Adrenal gland (tissue), 12 donors: ENCODE measurements around the gene GNB1L. TPM values are rescaled to one million over a fixed set of nuclear protein-coding genes. Genes with fewer than 3 reads are reported as not detected.

ENCODE experiments used
- DNase-seq, 7 donors: peaks; one replicate each; pipeline ENCODE4 v3.0.0-alpha.2; 2019 to 2020
- H3K27ac ChIP-seq, 5 donors: fragments of 200-600 bp; sonication (generic) in 4 of 5; 1 replicate in 3 of 5; 2 replicates in 2 of 5; pipeline versions ENCODE4 v1.5.1 to v1.8.0; 2016 to 2020; ENCODE audit warnings: mild to moderate bottlenecking in 1 of 5
- H3K27me3 ChIP-seq: fragments of 200-600 bp; 2 replicates; pipeline ENCODE4 v1.8.0; 2021
- H3K36me3 ChIP-seq, 2 donors: fragments of 200-600 bp; replicated peaks in 1 of 2; 1 replicate in 1 of 2; 2 replicates in 1 of 2; pipeline versions ENCODE4 v1.5.1 to v1.8.0; 2018 to 2022
- H3K4me1 ChIP-seq, 2 donors: fragments of 200-600 bp; replicated peaks in 1 of 2; 1 replicate in 1 of 2; 2 replicates in 1 of 2; pipeline versions ENCODE4 v1.5.1 to v1.8.0; 2018 to 2021
- H3K4me3 ChIP-seq, 4 donors: fragments of 200-600 bp; sonication (generic) in 3 of 4; one replicate each; pipeline ENCODE4 v1.5.1; 2016 to 2018
- H3K9me3 ChIP-seq, 3 donors: fragments of 200-600 bp; sonication (generic) in 1 of 3; replicated peaks in 1 of 3; 1 replicate in 2 of 3; 2 replicates in 1 of 3; pipeline versions ENCODE4 v1.5.1 to v1.8.0; 2016 to 2021
- POLR2A ChIP-seq, 2 donors: fragments of 450-650 bp; IDR thresholded peaks; one replicate each; pipeline ENCODE4 v1.6.1; 2017; ENCODE audit warnings: antibody characterized with exemption in 2 of 2, mild to moderate bottlenecking in 2 of 2, moderate library complexity in 1 of 2
- WGBS, 4 donors: extraction: QIAGEN DNeasy Blood & Tissue Kit in 2 of 4; methylation state at CpG; one replicate each; pipeline versions ENCODE4 v1.1.5 to v1.1.7; 2013 to 2017; 5-methylcytosine and 5-hydroxymethylcytosine counted together
- intact Hi-C, 2 donors: fragments of 100-400 bp; cut with DNase I; formaldehyde crosslinking; loops; one replicate each; pipeline versions ENCODE4 v1.14.1 to v1.15.0; 2022 to 2023
- polyA plus RNA-seq, 3 donors: library from polyadenylated mRNA; stranded (reverse); fragments of 200-250 nt in 2 of 3; fragments of 350-450 nt in 1 of 3; fragmentation: Illumina TruSeq in 1 of 3; extraction: RNeasy Lipid Tissue Mini Kit (QIAGEN cat#74804) in 1 of 3; gene quantifications; one replicate each; pipeline ENCODE4 v1.2.3, GENCODE V29; 2013 to 2014
- total RNA-seq, 9 donors: library from RNA; depleted of rRNA in 4 of 9; stranded (reverse); fragments of >200 nt in 4 of 9; fragments of 120-200 nt in 1 of 9; fragmentation: NEBNext Ultra II Directional in 1 of 9; extraction: Animal tissue kit (Norgen Biotek cat#: 25700) in 1 of 9; gene quantifications; one replicate each; pipeline versions ENCODE4 v1.1.0 to v1.2.4, GENCODE V29; 2013 to 2023
- TF ChIP-seq, protein P1 (sequence below), 6 experiments: fragments of 450-650 bp in 4 of 6; fragments of 200-600 bp in 2 of 6; sonication (generic) in 1 of 6; IDR thresholded peaks; 1 replicate in 5 of 6; 2 replicates in 1 of 6; pipeline versions ENCODE4 v1.5.1 to v1.8.0; 2016 to 2021; ENCODE audit warnings: antibody characterized with exemption in 6 of 6, mild to moderate bottlenecking in 2 of 6, moderate library complexity in 1 of 6
- donor health status: healthy with polysubstance abuse.
- donor health status: Bipolar disorder and iron deficiency.
- donor health status: DM: yes; HTN: yes; CAD: no.
- donor health status: DM: no; HTN: no; CAD: no.
- donor health status: DM: no; HTN: no; CAD: no.
- donor health status: DM: yes; HTN: yes; CAD: no.

The GNB1L gene
- total and polyA plus RNA-seq, 12 donors: 0.26 to 6.6 (median 4.2) TPM; not detected in 1

DNA sequence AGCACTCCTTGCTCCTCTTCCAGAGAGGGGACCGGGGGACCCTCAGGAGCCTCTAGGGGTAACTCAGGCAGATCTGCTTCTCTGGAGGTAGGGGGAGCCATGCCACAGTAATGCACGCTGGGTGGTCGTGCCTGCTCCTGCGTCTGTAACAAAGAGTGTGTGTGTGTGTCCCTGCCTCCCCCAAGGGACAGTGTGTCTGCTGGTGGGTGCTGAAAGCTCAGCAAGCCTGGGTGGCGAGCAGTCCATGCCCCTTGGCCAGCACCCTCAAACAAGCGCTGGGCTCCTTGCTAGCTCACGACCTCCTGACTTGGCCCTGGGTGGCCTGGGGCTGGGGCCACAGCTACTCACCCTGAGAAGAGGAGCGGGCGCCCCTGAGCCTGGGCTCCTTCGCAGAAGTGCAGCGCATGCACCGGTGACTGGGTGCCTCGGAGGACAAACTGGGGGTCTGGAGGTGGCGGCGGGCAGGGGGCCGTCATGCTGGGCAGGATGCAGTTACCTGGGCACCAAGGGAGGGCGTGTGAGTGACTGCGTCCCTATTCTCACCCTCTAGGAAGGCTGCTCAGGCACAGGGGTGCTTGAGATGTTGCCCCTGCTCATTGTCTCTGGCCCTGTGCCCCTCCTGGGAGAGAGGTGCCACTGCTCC, 33.7 kb downstream of the GNB1L start:
- TF ChIP-seq, protein P1, sequence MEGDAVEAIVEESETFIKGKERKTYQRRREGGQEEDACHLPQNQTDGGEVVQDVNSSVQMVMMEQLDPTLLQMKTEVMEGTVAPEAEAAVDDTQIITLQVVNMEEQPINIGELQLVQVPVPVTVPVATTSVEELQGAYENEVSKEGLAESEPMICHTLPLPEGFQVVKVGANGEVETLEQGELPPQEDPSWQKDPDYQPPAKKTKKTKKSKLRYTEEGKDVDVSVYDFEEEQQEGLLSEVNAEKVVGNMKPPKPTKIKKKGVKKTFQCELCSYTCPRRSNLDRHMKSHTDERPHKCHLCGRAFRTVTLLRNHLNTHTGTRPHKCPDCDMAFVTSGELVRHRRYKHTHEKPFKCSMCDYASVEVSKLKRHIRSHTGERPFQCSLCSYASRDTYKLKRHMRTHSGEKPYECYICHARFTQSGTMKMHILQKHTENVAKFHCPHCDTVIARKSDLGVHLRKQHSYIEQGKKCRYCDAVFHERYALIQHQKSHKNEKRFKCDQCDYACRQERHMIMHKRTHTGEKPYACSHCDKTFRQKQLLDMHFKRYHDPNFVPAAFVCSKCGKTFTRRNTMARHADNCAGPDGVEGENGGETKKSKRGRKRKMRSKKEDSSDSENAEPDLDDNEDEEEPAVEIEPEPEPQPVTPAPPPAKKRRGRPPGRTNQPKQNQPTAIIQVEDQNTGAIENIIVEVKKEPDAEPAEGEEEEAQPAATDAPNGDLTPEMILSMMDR (IDR thresholded peaks at IDR 0.05): no peak
- no peak for TF ChIP-seq POLR2A (IDR thresholded peaks at IDR 0.05)
- Histone ChIP-seq H3K4me3 (no peak overlapping the region), H3K36me3 (no peaks in the 10 kb centered on the region), H3K27ac (no peak overlapping the region), H3K27me3 (no peaks in the 10 kb centered on the region), H3K4me1 (no peaks in the 10 kb centered on the region), H3K9me3 (no peaks in the 10 kb centered on the region)
- 92 to 96% (median 94%) methylated on average over 5 to 18 of the region's 18 CpGs for WGBS, 4 donors
- peak in 5 of 7 donors; percentile 8 to 41 (median 9) for DNase-seq
- intact Hi-C loops: no loop called here

DNA sequence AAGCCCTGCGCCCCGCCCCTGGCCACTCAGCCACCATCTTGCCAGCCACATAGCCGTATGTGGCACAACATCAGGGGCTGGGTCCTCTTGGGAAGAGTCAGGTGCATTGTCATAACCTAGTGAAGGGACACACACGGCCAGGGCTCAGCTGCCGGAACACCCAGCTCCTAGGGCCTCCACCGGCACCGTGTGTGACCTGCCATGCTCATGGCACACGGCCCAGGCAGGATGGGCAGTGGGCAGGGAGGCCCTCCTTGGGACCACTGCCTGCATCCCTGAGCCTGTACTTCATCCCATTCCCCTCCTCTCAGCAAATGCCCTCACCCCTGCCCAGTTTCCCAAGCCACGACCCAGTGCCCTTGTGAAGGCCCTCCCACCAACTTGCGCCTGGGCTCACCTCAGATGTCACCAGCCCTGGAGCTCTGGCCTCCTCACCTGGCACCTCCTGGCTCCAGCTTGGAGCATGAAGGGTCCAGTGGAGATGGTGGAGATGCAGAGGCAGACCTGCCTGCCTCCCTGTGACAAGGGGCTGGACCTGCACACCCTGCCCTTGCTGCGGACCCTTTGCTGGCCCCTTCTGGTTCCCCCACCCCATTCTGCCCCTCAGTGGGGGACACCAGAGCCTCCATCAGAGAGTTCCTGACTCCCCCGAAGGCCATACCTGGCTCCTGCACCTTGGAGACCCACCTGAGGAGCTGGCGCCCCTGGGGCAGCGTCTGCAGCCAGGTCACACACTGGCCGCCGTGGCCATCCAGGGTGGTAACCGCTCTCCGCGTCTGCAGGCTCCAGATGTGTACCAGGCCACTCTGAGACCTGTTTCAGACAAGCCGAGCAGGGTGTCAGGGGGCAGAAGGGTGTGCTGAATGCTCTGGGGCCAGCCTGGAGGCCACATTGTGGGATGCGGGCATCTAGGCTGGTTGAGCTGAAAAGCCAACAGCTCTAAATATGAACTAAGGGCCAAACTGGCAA, 34.5 kb downstream of the GNB1L start:
- 90 to 96% (median 95%) methylated on average over 7 to 21 of the region's 21 CpGs for WGBS, 4 donors
- H3K27ac ChIP-seq: no peak overlapping the region
- intact Hi-C loops: no loop called here
- peak in 4 of 7 donors; percentile 2 to 39 (median 11) for DNase-seq
- no peaks in the 10 kb centered on the region for H3K27me3 ChIP-seq
- no peaks in the 10 kb centered on the region for H3K9me3 ChIP-seq
- no peak overlapping the region for H3K4me3 ChIP-seq
- no peaks in the 10 kb centered on the region for H3K4me1 ChIP-seq
- H3K36me3 ChIP-seq: no peaks in the 10 kb centered on the region
- TF ChIP-seq, protein P1 (IDR thresholded peaks at IDR 0.05): no peak
- no peak for TF ChIP-seq POLR2A (IDR thresholded peaks at IDR 0.05)

DNA sequence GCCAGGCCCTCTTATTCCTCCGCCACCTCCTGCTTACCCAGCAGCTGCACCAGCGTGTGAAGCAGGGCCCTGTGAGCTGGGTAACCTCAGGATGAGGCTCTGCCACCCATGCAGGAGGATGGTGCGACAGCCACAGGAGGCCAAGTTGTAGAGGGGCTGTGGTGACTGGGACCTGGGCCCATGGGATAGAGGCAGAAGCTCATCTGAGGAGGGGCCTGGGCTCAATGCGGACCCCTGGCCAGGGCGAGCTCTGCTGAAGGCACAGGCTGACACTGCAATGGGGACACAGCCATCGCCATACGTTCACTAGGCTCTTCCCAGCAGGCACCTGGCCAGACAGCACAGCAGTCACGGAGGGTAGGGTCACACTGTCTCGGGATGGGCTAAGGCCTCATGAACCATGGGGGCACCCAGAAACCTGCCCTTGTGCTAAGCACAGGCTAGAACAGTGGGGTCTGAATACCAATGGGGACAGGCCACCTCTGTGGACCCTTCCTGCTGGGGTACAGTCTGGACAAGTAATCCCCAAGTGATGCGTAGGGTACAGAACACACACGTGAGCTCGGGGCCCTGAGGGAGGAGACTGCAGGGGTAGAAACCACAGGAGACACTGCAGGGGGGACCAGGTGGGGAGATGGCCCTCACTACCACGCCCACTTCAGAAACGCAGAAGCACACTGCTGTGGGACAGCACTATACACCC, 35.3 kb downstream of the GNB1L start:
- H3K9me3 ChIP-seq: no peaks in the 10 kb centered on the region
- 94 to 98% (median 97%) methylated on average over 7 to 14 of the region's 14 CpGs for WGBS, 4 donors
- no peak for TF ChIP-seq POLR2A (IDR thresholded peaks at IDR 0.05)
- TF ChIP-seq, protein P1 (IDR thresholded peaks at IDR 0.05): no peak
- no peaks in the 10 kb centered on the region for H3K4me1 ChIP-seq
- no peak overlapping the region for H3K4me3 ChIP-seq
- no peaks in the 10 kb centered on the region for H3K27me3 ChIP-seq
- H3K27ac ChIP-seq: no peak overlapping the region
- H3K36me3 ChIP-seq: no peaks in the 10 kb centered on the region
- intact Hi-C loops: no loop called here
- peak in 3 of 7 donors; percentile 1 to 24 (median 6) for DNase-seq
